Fibroblast of villous mesenchyme (primary cell): Measurements from ENCODE around the gene DNAJC5. TPM values are rescaled to one million over a fixed set of nuclear protein-coding genes. Genes with fewer than 3 reads are reported as not detected.

Experiments
- DNase-seq: peaks from one replicate; pipeline ENCODE4 v3.0.0-alpha.2; 2010; ENCODE audit warnings: low read depth
- H3K4me3 ChIP-seq: 2 replicates; pipeline ENCODE4 v1.5.1; 2011; ENCODE audit warnings: low read depth, mild to moderate bottlenecking, low read length
- CTCF ChIP-seq: IDR thresholded peaks from 2 replicates; pipeline ENCODE4 v1.5.1; 2012; ENCODE audit warnings: low read depth, mild to moderate bottlenecking, low read length; ENCODE audit not compliant: insufficient read depth
- small RNA-seq: library from RNA; depleted of rRNA; stranded (forward); fragments of <200 nt; gene quantifications from one replicate; pipeline ENCODE3, GENCODE V24; 2012
- total RNA-seq: library from RNA; depleted of rRNA; stranded (reverse); fragments of >200 nt; gene quantifications from 2 replicates; pipeline ENCODE4 v1.2.3, GENCODE V29; 2012

Gene DNAJC5
- total RNA-seq, 1 donor = 61.7 TPM

GRCh38 chr20:63979229-63979556 lies 84.3 kb downstream of the DNAJC5 start:
- TF ChIP-seq CTCF = no peak
- no peak for DNase-seq
- peak overlapping the region; percentile 62 for H3K4me3 ChIP-seq

- DNase-seq = no peak
- no peak for TF ChIP-seq CTCF
- peak within 1 kb of the TSS; percentile 62 for H3K4me3 ChIP-seq
Observed at GRCh38 chr20:63979557-63980316, 84.8 kb downstream of the DNAJC5 start, which contains the start of gene SAMD10. TSS of gene SAMD10 (minus strand) at chr20:63979642. CDS start at chr20:63979467, 175 bp downstream.

- H3K4me3 ChIP-seq = peak overlapping the region; percentile 92
- no peak for DNase-seq
- no peak for TF ChIP-seq CTCF
Observed at GRCh38 chr20:63980317-63980805, 85.4 kb downstream of the DNAJC5 start.

GRCh38 chr20:63980806-63981728 lies 86.1 kb downstream of the DNAJC5 start, which contains the start of gene PRPF6:
TSS of gene PRPF6 (plus strand) at chr20:63981132. CDS start at chr20:63981246, 114 bp downstream.
- peak within 1 kb of the TSS; percentile 92 for H3K4me3 ChIP-seq
- peak; percentile 71 for TF ChIP-seq CTCF
- peak; percentile 95 for DNase-seq

GRCh38 chr20:63982937-63983336 lies 88.0 kb downstream of the DNAJC5 start:
- TF ChIP-seq CTCF = no peak
- no peak for DNase-seq
- no peak overlapping the region for H3K4me3 ChIP-seq

Small RNA genes within 50 kb of the gene (small RNA-seq; reads per million reads assigned to genes)
- gene MIR647 = not detected
- gene MIR941-2 = not detected
- not detected for gene MIR941-4
- not detected for gene MIR941-5
- 7.9 reads per million, percentile 88 among the genes with 10 or more reads in this experiment for gene RNU1-134P

Other genes with a start within 250 kb of the DNAJC5 start
- gene STMN3, start 241.7 kb upstream of the DNAJC5 start, total RNA-seq = 5.6 and 10.6 TPM in 2 replicates
- 11.7 and 14.2 TPM in 2 replicates for gene RTEL1, start 236.8 kb upstream of the DNAJC5 start, total RNA-seq
- gene TNFRSF6B, start 198.5 kb upstream of the DNAJC5 start, total RNA-seq = 31.5 and 44.5 TPM in 2 replicates
- gene ARFRP1, start 187.2 kb upstream of the DNAJC5 start, total RNA-seq = 24.2 and 30.3 TPM in 2 replicates
- 19.4 and 20.3 TPM in 2 replicates for gene ZGPAT, start 187.1 kb upstream of the DNAJC5 start, total RNA-seq
- 3.5 TPM in 2 replicates for gene LIME1, start 158.5 kb upstream of the DNAJC5 start, total RNA-seq
- 24.2 and 35.1 TPM in 2 replicates for gene SLC2A4RG, start 155.3 kb upstream of the DNAJC5 start, total RNA-seq
- 13.8 and 21.3 TPM in 2 replicates for gene ZBTB46, start 63.9 kb upstream of the DNAJC5 start, total RNA-seq
- not detected in 2 replicates for gene ABHD16B, start 33.6 kb upstream of the DNAJC5 start, total RNA-seq
- 103 and 115 TPM in 2 replicates for gene TPD52L2, start 29.9 kb upstream of the DNAJC5 start, total RNA-seq
- 20.9 and 25.0 TPM in 2 replicates for gene UCKL1, start 61.3 kb downstream of the DNAJC5 start, total RNA-seq
- 13.8 and 15.8 TPM in 2 replicates for gene ZNF512B, start 74.8 kb downstream of the DNAJC5 start, total RNA-seq
- 0.64 and 1.3 TPM in 2 replicates for gene SAMD10, start 84.5 kb downstream of the DNAJC5 start, total RNA-seq
- 52.7 and 53.8 TPM in 2 replicates for gene PRPF6, start 86.0 kb downstream of the DNAJC5 start, total RNA-seq
- 0.43 and 0.97 TPM in 2 replicates for gene C20orf204, start 141.1 kb downstream of the DNAJC5 start, total RNA-seq
- gene SOX18, start 154.5 kb downstream of the DNAJC5 start, total RNA-seq = under 0.01 TPM in 1 of 2 replicates, not detected in the other
- 20.7 and 24.2 TPM in 2 replicates for gene TCEA2, start 168.1 kb downstream of the DNAJC5 start, total RNA-seq
- 13.0 and 13.2 TPM in 2 replicates for gene RGS19, start 184.4 kb downstream of the DNAJC5 start, total RNA-seq
- gene OPRL1, start 185.0 kb downstream of the DNAJC5 start, total RNA-seq = 1.6 and 1.7 TPM in 2 replicates
- under 0.01 TPM in 1 of 2 replicates, not detected in the other for gene LKAAEAR1, start 189.3 kb downstream of the DNAJC5 start, total RNA-seq
- not detected in 2 replicates for gene NPBWR2, start 212.4 kb downstream of the DNAJC5 start, total RNA-seq